NCI-H1105 (cell line): ENCODE results near the gene C1QTNF8.

ENCODE experiments used
- DNase-seq: peaks from one replicate; lab custom pipeline; 2025; lab: John Stamatoyannopoulos, UW

Gene C1QTNF8

DNA sequence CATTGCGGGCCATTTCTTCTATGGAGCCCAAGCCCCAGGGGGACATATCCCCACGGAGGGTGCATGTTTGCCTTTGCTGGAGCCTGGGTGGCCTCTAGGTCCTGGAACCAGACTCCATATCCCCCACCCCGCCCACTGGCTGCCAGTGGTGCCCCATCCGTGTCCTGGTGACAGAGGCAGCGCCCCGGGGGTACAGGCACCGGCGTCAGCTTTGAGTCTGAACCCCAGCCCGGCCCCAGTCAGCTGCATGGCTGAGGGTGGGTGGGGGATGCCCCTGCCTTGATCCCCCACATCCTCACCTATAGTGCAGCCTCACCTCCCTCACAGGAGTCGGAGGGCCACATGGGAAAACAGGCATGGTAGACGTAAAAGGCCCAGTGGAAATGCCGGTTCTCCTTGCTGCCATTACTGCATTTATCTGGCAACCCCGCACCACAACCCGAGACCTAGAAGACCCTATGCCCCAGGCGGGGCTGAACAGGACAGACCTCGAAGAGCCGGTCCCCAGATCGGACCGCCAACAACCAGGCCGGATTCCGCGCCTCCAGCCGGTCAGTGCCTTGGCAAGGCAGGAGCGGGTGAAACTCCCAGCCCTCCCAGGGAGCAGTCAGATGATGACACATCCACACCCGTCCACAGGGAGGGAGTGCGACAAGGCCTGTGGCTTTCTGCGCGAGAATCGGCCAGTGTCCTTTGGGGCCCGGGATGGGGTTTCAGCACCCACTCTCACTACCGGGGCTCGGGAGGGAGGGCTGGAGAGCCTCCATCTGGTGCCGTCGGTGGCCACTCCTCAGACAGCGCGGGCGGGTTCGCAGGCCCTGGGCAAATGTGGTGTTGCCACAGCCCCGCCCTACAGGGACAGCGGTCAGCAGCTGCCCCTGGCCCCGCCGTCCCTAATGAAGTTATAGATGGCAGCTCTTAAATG lies 35.4 kb downstream of the C1QTNF8 start:
- no peak for DNase-seq

DNA sequence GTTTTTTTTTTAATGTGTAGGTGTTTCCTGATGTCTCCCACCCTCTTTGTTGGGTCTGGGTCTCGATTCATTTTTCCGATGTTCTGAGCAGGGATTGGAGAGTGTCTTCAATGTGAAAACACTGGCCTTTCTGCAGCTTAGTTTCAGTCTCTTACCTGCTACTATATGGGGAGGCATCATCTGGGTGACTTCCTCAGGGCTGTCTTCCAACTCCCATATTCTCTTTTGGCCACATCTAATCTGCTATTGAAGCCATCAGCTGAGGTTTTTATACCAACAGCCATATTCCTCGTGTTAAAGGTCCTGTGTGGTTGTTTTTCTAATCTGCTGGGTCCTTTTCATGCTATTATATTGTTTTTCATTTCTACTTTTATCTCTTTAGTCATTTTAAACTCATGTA lies 36.7 kb downstream of the C1QTNF8 start:
- no peak for DNase-seq

DNA sequence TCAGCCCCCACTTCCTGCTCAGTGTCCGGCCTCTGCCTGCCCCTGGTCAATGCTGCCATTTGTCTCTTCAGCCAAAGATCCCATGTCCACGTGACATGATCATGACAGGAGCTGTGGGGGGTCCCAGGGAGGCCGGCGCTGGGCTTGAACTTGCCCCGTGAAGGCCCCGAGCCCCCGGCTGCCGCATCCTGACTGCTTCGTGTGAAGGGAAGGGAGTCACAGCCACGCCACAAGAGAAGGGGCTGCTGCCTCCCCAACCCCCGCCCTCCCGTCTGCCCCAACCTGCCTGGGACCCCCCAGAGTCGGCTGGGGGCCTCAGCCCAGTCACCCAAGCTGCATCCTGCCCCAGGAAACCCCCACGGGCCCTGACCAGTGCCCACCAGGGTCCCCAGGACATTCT lies 37.8 kb downstream of the C1QTNF8 start:
- no peak for DNase-seq

DNA sequence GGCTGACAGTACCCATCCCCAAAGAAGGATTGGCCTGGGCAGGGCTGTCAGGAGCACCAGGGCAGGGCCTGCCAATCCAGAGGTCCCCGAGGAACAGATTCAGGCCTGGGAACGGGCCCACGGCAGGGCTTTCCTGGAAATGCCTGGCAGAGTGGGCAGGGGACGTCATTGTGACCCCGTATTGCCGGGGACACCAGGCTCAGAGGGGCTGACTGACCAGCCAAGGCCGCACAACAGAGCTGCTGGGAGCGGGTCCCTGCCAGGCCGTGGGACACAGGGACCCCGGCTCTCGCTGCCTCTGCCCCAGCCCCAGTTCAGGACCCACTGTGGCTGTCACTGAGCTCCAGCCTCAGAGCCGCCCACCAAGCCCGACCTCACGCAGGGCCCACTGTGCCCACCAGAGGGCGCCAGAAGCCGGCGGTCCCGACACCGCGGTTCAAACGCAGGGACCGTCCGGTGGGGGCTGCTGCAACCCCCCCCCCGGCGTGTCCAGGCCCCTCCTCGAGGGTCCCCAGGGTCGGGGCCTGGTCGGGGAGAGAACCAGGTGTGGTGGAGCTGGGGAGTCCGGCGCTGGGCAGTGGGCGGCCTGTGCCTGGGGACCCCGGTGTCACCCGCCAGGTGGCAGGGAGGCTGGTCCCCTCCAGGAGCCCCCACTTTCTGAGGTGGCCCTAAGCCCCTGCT lies 38.7 kb downstream of the C1QTNF8 start:
- no peak for DNase-seq

DNA sequence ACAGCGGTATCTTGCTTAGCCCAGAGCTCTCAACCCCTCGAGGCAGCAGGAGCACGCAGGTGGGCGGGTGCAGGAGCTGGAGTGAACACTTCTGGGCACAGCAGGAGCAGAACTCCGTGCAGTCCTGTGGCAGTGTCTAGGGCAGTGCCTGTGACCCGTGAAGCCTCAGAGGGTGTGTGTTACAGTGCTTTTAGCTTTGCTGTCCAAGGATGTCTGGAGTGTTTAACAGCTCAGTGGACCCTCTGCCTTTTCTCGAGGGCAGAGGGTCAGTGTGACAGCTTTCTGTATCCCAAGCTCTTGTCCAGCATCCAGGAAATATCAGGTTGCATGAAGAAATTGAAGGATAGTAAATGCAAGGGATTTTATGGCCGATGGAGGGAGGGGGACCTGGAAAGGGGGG lies 39.8 kb downstream of the C1QTNF8 start:
- DNase-seq: no peak

DNA sequence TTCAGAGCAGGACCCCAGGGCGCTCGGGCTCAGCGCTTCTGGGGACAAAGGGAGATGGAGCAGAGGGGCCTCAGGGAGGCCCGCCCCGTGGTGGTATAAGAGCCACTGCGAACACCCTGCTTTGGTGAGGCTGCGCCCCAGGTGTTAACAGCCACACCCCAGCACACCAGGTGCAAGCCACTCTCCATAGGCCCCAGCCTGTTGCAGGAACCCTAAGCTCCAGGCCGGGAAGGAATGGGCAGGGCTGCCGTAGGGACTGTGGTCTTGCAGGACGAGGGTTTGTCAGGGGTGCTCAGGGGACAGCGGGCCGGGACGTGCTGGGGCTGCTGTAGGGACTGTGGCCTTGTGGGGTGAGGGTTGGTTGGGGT lies 40.5 kb downstream of the C1QTNF8 start:
- DNase-seq: no peak

DNA sequence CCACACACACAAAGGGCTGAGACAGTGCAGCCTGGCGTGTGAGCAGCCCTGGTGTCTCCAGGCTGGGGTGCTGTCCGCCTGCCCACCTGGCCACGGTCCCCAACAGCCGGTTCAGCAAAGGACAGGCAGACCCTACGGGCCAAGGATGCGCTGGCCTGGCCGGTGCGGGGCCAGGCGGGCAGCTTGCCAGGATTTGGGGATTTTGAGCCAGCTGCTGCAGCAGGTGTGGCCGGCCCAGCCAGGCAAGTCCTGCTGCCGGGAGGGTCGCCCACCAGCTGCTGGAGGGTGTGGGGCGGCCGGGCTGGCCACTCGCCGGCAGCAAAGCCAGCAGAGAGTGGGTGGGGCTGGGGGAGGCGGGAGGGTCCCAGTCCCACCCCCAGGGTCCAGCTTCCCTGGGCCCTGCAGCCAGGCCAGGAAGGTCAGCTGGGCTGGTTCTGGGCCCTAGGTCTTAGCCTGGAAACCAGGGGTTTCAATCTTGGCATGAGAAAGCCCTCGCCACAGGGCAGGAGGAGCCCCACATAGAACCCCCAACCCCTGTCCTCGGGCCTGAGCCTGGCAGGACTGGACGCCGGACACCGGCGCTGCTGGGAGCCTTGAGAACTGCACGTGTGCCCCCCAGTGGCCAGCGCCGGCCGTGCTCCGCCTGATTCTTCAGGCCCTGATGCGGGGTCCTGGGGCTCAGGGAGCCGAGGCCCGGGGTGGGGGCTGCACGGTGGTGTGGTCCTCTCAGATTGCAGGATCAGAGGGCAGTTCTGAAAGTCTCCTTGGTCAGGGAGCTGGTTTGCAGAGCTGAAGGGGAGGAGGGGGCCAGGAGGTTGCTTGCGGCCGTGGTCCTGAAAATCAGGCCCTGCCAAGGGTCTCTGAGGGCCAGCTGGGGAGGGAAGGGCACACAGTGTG lies 41.1 kb downstream of the C1QTNF8 start:
- DNase-seq: no peak

DNA sequence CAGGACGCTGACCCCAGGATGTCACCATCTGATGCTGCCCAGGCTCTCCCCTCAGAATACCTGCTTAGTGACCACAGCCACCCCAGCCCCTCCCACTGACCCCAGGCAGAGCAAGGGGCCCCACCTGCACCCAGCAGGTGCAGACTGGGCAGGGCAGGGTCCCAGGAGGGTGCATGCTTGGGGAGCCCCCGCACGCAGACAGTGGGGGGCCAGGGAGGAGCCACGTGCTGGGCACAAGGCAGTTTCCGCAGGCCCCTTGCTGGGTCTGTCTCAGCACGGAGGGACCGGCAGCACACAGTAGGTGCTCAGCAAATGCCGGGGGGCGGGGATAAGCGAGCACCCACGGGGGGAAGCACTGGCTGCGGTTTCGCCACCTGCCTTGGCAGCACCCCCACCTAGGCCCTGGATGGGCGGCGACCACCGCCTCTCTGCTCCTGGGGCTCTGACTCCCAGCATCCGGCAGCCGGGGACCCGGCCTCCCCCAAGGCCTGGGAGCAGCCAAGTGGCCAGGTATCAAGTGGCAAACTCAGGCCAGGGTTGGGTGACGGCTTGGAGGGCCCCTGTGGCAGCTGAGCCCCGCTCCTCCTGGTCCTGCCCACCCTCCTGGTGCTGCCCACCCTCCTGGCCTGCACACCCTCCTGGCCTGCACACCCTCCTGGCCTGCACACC lies 42.2 kb downstream of the C1QTNF8 start:
- DNase-seq: no peak

DNA sequence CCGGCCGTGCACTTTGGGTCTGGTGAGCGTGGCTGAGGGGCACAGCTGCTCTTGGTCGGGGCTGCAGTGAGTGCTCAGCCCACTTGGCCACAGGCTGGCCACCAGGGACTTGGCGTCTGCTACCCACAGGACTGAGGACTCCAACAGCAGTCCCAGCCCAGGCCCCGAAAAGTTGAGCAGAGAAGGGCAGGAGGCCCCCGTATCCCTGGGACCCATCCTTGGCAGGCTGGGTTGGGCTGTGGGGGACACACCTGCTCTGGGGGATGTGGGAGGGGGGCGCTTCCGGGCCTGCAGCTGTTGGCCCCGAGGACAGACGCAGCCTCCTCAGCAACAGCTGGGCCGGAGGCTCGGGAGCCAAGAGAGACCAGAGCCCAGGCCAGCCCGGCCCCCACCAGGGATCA lies 42.9 kb downstream of the C1QTNF8 start:
- no peak for DNase-seq

DNA sequence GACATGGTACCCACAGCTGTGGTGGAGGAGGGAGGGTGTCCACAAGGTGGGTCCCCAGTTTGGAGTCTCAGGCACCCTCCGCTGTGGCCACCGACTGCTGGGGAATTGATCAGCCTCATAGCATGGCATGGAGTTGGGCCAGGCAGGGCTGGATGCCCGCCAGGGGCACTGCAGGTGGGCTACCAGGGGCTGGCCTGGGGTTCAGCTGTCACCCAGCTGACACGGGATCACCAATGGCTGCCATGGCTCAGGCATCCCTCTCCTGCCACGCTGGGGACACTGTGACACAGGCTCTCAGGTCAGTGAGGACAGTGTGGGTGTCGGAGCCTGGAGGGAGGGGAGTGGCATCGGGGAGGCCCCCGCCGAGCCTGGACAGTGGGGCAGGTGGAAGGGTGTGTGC lies 43.3 kb downstream of the C1QTNF8 start:
- no peak for DNase-seq

DNA sequence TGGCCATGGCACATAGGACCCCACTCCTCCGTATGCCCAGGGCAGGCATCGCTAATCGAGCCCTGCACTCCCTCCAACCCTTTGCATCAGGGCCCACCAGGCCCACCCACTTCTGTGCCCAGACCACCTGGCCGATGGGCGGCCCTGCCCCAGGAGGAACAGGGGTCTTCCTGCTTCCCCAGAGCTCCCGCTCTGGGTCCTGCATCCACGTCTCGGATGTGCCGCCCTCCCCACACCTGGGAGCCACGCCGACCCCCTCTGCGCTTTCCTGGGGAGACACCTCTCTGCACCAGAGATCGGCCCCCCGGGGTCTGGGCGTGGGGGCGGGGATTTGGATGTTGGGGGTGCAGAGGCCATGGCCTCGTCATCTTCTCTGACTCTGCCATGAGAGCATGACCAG lies 44.6 kb downstream of the C1QTNF8 start:
- DNase-seq: no peak

DNA sequence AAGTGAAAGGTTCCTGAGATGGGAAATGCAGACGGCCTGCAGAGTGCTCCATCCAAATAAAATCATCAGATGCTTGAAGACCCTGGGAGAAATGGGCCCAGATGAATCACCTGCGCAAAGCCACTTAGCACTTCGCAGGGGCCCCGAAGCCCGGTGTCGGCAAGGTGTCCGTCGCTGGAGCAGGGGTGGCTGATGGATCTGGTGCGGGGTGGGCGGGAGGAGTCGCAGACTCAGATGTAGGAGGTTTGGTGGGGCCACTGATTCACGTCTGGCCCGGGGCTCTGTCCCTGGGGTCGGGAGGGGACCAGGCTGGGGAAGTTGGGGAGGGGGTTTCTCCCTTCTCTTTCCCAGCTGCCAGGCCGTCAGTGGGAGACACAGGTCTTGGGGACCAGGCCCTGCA lies 45.1 kb downstream of the C1QTNF8 start:
- DNase-seq: no peak

DNA sequence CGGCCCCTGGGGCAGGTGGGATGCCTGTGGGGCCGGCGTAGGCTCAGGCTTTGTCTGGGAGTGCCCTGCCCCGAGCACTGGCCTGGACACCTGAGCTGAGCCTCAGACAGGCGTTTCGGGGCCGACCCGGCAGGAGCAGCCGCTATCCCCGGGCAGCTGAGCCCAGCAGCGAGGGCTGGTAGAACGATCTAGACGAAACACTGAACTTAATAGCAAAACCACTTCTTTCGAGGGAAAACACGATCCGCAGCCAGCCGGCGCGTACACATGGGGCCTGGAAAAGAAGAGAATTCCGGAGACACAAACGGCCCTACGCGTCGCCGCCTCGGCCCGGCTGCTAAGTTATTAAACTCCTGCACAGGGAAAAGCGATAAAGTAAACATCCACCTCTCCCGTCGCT lies 45.5 kb downstream of the C1QTNF8 start:
- no peak for DNase-seq

DNA sequence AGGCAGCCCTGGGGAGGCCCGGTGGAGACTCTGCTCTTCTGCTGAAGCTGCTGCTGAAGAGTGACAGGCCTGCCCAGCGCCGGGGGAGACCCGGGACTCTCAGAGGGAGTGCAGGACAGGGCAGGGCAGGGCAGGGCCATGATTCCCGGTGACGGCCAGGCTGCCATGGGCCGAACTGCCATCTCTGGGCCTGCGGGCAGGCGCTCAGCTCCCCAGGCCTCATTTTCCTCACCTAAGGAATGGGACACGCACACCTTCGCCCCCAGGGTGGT lies 46.1 kb downstream of the C1QTNF8 start:
- no peak for DNase-seq

DNA sequence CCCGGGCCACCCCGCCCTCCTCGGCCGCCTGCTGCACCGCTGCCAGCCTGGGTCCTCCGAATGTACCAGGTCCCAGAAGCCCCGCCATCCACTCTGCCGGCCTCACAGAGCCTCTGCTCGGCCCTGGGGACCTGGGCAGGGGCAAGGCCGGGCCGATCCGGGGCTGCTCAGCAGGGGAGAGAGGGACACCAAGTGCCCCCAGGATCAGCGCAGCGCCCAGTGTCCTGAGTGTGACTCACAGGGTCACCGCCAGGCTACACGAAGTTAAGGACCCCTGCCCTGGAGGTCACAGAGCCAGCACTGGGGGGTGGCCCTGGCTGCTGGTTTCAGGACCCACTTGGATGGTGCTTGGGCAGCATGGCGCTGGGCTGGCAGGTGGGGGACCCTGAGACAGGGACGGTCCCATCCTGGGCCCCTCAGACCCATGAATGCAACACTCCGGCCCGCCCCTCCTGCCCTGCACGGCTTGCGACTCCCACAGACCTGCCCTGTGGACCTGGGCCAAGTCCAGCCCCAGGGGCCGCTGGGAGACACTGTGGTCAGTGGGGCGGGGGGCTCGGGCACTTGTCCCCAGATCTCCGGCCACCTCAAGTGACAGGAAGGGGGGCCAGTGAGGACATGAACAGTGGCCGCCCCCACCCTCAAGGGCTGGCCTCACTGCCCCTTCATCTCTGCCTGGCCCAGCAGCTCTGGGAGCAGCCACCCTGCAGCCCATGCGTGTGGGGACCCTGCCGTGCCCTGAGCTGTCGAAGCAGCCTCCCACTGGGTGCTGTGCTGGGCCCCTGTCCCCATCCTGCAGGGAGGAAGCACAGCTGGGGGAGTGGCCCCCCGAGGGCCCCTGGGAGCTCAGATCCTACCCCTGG lies 46.7 kb downstream of the C1QTNF8 start:
- DNase-seq: no peak

DNA sequence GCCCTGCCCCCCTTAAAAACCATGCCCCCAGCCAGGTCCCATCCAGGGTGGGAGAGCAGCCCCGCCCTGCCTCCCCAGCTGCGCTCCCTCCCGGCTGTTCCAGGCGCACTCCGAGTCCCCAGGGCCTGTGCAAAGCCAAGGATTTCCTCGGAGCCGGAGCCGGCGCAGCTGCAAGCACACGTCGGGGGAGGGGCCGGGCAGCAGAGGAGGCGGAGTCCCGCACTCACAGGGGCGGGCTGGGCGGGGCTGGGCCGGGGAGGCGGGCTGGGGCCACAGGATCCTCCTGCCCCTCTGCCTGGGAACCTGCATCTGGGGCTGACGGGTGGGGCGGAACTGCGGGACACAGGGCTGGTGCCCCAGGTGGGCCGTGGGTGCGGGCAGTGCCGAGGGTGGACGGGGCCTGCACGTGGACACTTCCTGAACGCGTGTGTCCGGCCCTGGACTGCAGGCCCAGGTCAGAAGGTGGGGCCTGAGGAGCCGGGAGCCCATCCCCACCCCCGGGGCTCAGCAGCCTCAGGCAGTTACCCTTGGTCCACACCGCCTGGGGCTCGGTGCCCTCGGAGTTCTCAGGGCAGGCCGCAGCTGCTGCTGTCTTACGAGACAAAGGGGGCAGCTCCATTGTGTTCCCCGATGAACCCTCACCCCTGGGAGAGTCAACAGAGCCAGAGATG lies 47.5 kb downstream of the C1QTNF8 start:
- no peak for DNase-seq

DNA sequence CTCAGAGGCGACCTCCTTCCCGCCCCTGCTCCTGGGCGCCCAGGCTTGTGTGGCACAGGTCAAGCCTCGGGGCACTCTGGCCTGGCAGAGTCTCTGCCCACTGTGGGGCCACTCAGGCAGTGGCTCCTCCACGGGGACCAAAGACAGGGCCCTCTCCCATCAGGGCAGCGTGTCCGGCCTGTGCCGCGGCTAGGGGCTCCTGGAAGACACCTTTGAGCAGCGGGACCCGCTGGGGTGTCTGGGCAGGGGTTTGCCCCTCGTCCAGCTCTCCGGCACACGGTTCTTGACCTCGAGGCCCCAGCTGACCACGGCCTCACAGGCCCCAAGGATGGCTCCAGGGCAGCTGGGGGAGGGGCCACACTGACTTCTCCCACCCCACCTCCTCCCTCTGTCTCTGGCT lies 48.2 kb downstream of the C1QTNF8 start:
- no peak for DNase-seq

DNA sequence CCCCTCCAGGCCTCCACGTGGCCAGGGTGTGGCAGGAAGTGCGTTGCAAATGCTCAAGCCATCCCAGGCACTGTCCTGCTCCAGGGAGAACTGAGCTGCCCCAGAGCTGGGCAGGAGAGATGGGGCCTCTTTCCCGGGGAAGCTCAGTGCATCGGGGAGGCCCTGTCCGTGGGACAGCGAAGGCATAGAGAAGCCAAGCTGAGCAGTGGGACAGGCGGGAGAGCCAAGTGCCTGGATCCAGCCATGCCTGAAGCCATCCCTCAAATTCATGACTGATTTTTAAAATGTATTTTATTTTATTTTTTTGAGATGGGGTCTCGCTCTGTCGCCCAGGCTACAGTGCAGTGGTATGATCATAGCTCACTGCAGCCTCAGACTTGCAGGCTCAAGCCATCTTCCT lies 48.9 kb downstream of the C1QTNF8 start:
- DNase-seq: no peak

DNA sequence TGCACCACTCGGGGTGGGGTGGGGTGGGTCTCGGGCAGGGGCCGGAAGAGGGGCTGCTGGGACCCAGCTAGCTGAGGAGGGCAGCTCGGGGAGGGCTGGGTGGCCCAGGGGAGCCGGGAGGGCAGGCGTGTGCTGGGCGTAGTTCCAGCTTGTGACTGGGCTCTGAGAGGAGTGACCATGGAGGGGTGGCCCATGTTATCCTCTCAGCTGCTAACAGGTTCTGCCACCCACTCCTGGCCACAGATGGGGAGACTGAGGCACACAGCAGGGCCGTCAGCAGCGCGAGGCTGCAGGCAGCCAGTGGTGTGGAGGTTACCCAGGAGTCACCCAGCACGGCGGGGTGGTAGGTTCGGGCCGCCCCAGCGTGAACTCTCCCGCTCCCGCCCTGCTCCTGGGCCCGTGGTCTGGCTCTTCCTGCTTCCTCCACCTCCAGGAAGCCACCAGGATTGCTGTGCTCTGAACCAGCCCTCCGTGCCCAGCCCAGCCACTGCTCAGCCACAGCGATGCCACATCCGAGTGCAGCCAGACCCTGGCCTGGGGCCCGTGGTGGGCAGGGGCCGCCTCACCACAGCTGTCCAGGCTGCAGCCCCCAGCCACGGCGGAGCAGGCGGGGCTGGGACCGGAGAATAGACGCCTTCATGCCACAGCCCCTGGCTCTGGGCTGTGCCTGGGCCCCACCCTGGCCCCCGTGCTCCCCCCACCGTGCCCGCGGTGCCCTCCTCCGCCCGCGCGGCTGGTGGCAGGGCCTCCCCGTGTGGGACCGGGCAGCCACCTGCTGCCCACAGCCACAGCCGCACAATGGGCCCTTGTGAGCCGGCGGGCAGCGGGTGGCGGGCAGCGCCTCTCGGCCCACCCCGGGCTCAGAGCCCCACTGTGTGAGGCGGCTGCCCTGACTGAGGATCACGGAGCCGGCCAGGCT lies 49.8 kb downstream of the C1QTNF8 start:
- DNase-seq: no peak
